H54 (cell line): ENCODE data around the gene GDF2.

ENCODE experiments used
- DNase-seq: peaks from one replicate; pipeline ENCODE4 v3.0.0; 2011; ENCODE audit warnings: low spot score, mixed read lengths; ENCODE audit not compliant: insufficient read length
- FAIRE-seq: peaks from 3 replicates; lab custom pipeline; 2011; peaks lifted over from hg19 to GRCh38; lab: Jason Lieb, UNC
- POLR2A ChIP-seq: IDR thresholded peaks from 2 replicates; pipeline ENCODE4 v1.6.1; 2011; ENCODE audit warnings: low read depth, mild to moderate bottlenecking, low read length

The GDF2 gene

GRCh38 chr10:47311932-47312662, 10.2 kb upstream of the GDF2 start:
- TF ChIP-seq POLR2A, result no peak
- FAIRE-seq, result no peak
- peak; percentile 88 for DNase-seq

DNA sequence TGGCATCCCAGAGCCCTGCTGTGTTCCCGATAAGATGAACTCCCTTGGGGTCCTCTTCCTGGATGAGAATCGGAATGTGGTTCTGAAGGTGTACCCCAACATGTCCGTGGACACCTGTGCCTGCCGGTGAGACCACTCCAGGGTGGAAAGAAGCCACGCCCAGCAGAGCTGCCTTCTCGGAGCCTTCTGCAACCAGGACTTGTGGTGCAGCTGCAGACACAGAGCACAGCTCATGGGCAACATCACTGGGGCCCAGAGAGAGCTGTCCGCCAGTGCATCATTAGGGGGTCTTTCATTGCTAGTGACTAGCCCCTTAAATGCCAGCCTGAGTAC, 9.6 kb upstream of the GDF2 start:
- no peak for FAIRE-seq
- no peak for DNase-seq
- no peak for TF ChIP-seq POLR2A

- FAIRE-seq, result no peak
- no peak for DNase-seq
- no peak for TF ChIP-seq POLR2A
Measured at GRCh38 chr10:47314416-47314970, 7.8 kb upstream of the GDF2 start.

DNA sequence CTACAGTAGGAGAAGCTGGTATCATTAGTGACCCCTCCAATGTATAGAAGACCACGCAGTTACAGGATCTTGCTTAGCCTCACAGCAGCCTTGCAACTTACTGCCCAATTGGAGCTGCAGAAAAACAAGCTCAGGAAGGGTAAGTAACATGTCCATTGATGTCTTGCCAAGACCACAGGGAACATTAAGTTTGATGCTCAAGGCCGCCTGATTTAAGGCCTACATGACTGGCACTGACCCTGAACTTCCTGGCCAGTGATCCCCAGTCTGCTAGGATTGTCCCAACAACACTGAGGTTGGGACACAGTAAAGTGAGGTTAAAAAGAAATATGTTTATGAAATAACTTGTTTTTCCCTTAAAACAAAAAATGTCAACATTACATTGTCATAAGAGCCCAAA, 6.8 kb upstream of the GDF2 start:
- TF ChIP-seq POLR2A, result no peak
- no peak for FAIRE-seq
- DNase-seq, result no peak

DNA sequence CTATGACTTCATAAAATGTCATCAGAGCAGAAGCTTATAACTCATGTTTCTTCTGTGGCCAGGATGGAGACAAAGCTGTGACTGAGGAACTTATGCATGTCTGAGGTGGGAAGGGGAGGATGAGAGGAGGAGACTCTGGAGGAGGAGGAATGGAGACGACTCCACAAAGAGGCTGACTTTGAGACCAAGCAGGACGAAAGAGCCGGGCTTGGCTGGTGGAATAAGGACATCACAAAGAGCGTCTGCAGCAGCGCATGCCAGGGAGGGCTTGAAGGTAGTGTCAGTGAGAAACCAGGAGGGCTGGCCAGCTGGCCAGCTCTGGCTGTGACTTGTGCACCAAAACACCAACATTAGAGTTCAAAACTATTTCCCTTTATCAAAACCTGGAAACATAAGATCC, 6.1 kb upstream of the GDF2 start:
- no peak for DNase-seq
- FAIRE-seq, result no peak
- no peak for TF ChIP-seq POLR2A

GRCh38 chr10:47317251-47317650, 5.0 kb upstream of the GDF2 start:
- no peak for TF ChIP-seq POLR2A
- DNase-seq (no peak), FAIRE-seq (no peak)

DNA sequence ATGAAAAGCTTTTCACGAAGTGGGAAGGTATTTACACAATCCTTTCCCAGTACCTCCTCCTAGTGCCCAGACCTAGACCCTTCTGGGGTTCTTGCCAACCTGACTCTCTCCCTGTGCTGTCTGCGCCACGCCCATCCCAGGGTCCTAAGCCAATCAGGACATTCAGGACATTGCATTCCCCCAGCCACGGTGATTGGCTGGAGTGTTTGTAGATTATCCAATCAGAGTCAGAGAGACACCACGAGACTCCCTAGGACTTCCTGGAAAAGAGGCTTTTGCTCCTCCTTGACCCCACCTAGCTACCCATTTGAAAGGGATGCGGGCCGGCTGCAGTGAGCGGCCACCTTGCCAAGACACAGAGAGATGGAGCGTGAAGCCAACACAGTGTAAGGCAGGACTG, 3.5 kb upstream of the GDF2 start:
- DNase-seq, result no peak
- FAIRE-seq, result no peak
- no peak for TF ChIP-seq POLR2A

DNA sequence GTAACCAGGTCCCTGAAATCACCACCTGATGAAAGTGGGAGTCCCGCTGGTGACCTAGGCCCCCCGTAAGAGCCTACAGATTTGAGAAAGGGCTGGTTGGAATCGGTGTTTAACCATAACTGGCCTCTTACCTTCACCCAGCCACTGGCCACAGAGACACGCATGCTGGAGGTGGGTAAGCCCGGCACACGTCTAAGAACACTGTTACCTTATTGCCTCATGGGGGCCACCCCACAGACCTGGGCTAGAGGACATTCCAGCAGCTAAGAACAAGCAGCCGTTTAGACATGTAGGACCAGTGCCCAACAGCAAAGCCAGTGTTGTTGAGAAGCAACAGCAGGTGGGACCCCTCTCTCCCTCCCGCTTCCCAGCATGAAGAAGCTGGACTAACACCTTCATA, 2.5 kb upstream of the GDF2 start:
- FAIRE-seq, result no peak
- no peak for TF ChIP-seq POLR2A
- no peak for DNase-seq

GRCh38 chr10:47320812-47321211, 1.4 kb upstream of the GDF2 start:
- FAIRE-seq (no peak), DNase-seq (no peak)
- no peak for TF ChIP-seq POLR2A

DNA sequence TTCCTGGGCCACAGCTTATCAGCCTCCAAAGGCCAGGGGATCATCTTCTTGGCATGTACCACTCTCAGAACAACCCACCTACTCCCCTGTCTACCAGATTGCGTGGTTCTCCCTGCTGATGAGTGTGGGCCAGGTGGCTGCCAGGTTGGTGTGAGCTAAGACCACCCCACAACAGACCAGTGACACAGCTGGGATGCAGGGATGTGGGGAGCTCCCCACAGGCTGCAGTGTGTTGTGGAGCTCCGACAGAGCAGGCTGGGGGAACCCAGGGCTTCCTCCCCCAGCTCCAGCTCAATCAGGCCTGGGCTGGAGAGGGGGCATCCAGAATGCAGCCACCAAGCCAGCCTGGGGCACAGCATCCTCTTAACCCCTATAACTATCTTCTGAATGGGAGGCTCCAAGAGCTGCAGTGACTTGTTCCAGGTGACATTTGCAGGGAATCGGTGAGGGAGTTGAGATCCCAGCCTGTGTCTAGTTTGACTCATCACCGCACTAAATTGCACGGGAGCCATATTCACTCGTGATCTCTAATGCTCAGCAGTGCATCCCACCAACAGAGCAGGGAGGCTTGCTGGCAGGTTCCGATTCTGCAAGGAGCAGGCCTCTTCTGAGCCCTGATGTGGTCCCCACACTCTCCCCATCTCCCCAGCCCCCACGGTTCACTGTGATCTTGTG, 596 bp upstream of the GDF2 start:
- FAIRE-seq, result no peak
- TF ChIP-seq POLR2A, result no peak
- no peak for DNase-seq

- DNase-seq, result no peak
- FAIRE-seq, result no peak
- no peak for TF ChIP-seq POLR2A
Measured at GRCh38 chr10:47323087-47323486, 833 bp downstream of the GDF2 start.

DNA sequence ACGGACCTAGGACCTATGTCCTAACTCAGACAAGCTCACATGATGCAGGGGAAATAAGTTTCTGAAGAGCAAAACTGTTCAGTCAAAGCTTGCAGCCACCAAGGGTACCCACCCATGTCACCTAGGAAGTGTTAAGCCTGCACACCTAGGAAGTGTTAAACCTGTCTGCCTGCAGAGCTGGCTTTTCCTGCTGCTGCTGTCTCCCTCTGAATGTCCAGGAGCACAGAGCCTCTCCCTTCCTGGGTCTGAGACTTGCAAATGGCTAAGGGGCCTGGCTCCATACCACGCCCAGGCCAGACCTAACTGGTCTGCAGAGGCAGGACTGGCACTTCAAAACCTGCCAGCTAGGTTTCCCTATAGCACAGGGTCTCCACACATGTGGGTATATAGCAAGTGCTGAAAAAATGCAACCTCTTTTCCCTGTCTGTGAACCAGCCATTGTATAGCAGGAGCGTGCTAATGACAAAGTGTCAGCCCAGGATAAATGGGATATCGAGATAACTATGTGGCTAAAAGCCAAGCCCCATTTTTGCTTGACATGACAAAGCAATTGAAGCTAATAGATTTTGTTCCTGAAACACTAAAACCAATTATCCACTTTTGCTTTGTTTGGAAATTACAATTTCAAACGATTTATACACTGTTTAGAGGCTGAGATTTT, 1.5 kb downstream of the GDF2 start:
- FAIRE-seq (no peak), DNase-seq (no peak)
- TF ChIP-seq POLR2A, result no peak

DNA sequence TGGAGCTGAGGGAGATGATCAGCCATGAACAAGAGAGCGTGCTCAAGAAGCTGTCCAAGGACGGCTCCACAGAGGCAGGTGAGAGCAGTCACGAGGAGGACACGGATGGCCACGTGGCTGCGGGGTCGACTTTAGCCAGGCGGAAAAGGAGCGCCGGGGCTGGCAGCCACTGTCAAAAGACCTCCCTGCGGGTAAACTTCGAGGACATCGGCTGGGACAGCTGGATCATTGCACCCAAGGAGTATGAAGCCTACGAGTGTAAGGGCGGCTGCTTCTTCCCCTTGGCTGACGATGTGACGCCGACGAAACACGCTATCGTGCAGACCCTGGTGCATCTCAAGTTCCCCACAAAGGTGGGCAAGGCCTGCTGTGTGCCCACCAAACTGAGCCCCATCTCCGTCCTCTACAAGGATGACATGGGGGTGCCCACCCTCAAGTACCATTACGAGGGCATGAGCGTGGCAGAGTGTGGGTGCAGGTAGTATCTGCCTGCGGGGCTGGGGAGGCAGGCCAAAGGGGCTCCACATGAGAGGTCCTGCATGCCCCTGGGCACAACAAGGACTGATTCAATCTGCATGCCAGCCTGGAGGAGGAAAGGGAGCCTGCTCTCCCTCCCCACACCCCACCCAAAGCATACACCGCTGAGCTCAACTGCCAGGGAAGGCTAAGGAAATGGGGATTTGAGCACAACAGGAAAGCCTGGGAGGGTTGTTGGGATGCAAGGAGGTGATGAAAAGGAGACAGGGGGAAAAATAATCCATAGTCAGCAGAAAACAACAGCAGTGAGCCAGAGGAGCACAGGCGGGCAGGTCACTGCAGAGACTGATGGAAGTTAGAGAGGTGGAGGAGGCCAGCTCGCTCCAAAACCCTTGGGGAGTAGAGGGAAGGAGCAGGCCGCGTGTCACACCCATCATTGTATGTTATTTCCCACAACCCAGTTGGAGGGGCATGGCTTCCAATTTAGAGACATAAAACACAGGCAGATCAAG, 3.3 kb downstream of the GDF2 start:
- no peak for DNase-seq
- no peak for TF ChIP-seq POLR2A
- FAIRE-seq, result no peak

GRCh38 chr10:47326306-47326926, 4.2 kb downstream of the GDF2 start:
- FAIRE-seq (no peak), DNase-seq (peak; percentile 29)
- no peak for TF ChIP-seq POLR2A
